ENCODE measurements around the gene CASZ1. TPM values are rescaled to one million over a fixed set of nuclear protein-coding genes. Genes with fewer than 3 reads are reported as not detected.

Gene CASZ1
- total RNA-seq, 1 experiment from 2014 or later: 12.6 TPM

DNA sequence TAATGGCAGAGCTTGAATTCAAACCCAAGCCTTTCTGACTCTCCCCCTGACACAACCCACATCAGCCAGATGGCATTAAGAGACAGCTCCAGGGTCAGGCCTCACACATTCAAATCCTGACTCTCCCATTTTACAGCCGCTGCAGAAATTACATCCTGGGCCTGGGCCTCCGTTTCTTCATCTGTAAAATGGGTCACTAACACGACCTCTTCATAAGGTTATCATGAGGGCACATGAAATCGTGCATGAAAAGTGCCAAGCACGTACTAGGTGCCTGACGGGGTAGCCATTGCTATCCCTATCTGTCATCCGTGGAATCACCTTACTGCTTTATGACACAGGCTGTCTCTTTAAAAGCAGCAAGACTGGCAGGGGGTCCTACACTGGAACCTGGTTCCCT lies 19.8 kb upstream of the CASZ1 start:
- no peak overlapping the region for H3K27ac Mint-ChIP-seq (ENCODE audit: unreplicated experiment)
- peaks cover 69% of the 10 kb centered on the region for H3K27me3 Mint-ChIP-seq (ENCODE audit: unreplicated experiment)
- no peaks in the 10 kb centered on the region for H3K9me3 Mint-ChIP-seq (ENCODE audit: low read depth, unreplicated experiment)
- BruUV-seq (replicated peaks): no TSS peak
- intact Hi-C loops (cut with micrococcal nuclease; ENCODE audit: unreplicated experiment): no loop called here
- CTCF ChIA-PET: interaction anchor here (0.6 kb wide), 1 partner anchor 1391 kb away, joined by 6 read pairs; no protein-coding TSS in a partner anchor
- TF ChIP-seq, protein P1, sequence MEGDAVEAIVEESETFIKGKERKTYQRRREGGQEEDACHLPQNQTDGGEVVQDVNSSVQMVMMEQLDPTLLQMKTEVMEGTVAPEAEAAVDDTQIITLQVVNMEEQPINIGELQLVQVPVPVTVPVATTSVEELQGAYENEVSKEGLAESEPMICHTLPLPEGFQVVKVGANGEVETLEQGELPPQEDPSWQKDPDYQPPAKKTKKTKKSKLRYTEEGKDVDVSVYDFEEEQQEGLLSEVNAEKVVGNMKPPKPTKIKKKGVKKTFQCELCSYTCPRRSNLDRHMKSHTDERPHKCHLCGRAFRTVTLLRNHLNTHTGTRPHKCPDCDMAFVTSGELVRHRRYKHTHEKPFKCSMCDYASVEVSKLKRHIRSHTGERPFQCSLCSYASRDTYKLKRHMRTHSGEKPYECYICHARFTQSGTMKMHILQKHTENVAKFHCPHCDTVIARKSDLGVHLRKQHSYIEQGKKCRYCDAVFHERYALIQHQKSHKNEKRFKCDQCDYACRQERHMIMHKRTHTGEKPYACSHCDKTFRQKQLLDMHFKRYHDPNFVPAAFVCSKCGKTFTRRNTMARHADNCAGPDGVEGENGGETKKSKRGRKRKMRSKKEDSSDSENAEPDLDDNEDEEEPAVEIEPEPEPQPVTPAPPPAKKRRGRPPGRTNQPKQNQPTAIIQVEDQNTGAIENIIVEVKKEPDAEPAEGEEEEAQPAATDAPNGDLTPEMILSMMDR (IDR thresholded peaks at IDR 0.05; ENCODE audit: unreplicated experiment): no peak
- H3K4me1 Mint-ChIP-seq (ENCODE audit: low read depth, unreplicated experiment): no peaks in the 10 kb centered on the region
- DNase-seq: no peak
- no peaks in the 10 kb centered on the region for H3K36me3 Mint-ChIP-seq (ENCODE audit: insufficient read depth, unreplicated experiment)
- no peak overlapping the region for H3K4me3 Mint-ChIP-seq (ENCODE audit: low read depth, unreplicated experiment)

DNA sequence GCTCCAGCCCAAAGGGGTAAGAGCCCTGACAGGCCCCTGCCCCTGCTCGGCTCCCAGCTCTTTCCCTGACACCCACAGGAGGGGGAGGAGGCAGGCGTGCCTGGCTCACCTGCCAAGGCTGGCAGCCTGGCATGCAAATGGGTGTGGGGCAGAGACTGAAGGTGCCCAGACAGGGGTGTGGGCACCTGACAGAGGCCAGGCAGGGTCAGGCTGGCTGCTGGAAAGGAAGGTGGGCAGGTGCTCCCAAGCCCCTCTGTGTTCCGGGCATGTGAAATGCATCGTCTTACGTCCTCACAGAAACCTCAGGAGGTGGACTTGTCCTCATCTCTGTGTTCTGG lies 19.4 kb upstream of the CASZ1 start:
- H3K4me3 Mint-ChIP-seq (ENCODE audit: low read depth, unreplicated experiment): no peak overlapping the region
- DNase-seq: no peak

DNA sequence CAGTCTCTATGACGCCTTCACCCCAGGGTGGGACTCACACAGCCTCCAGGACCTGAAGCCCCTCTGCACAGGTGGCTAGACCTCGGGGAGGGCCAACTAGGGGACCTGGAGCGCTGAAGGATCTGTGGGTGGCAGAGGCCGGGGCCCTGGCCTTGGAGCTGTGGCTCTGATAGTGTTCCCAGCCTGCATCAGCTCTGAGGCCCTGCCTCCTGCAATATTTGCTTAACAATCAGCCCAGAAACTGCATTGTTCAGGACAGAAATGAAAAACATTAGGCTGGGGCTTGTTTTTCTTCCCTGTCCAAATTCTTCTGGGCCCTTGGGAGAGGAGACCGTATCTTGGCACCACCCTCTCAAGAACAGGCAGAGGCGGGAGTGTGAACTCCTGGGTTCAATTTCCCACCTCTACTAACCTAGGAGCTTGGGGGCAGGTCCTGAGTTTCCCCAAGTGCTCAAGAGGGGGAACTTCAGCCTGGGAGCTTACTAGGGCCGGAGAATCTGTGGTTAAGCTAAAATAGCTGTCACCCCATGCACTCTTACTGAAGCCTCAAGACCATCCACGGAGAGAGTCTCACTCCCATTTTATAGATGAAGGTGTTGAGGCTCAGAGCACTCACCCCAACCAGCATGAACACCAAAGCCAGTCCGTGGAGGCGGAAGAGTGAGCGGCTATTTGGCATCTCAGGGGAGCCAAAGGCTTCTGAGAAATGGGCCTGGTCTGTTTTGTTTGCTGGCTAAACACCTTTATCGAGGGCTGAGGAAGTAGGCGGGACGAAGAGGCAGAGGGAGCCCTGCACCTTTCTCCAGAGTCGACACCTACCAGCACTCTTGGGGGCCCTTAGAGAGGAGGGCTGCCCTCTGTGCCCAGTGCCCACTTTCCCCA lies 18.8 kb upstream of the CASZ1 start:
- H3K27me3 Mint-ChIP-seq (ENCODE audit: unreplicated experiment): peaks cover 75% of the 10 kb centered on the region
- TF ChIP-seq, protein P1 (IDR thresholded peaks at IDR 0.05; ENCODE audit: unreplicated experiment): no peak
- no peaks in the 10 kb centered on the region for H3K9me3 Mint-ChIP-seq (ENCODE audit: low read depth, unreplicated experiment)
- H3K36me3 Mint-ChIP-seq (ENCODE audit: insufficient read depth, unreplicated experiment): no peaks in the 10 kb centered on the region
- H3K4me1 Mint-ChIP-seq (ENCODE audit: low read depth, unreplicated experiment): no peaks in the 10 kb centered on the region
- no peak for DNase-seq
- no peak overlapping the region for H3K4me3 Mint-ChIP-seq (ENCODE audit: low read depth, unreplicated experiment)
- no TSS peak for BruUV-seq (replicated peaks)
- intact Hi-C loops (cut with micrococcal nuclease; ENCODE audit: unreplicated experiment): no loop called here
- CTCF ChIA-PET: interaction anchor here (0.6 kb wide), 1 partner anchor 1390 kb away, joined by 6 read pairs; no protein-coding TSS in a partner anchor
- no peak overlapping the region for H3K27ac Mint-ChIP-seq (ENCODE audit: unreplicated experiment)

More for the DNA sequence above, 19.4 kb upstream of the CASZ1 start:
- CTCF ChIA-PET: interaction anchor here (0.6 kb wide), 1 partner anchor 1391 kb away, joined by 6 read pairs; no protein-coding TSS in a partner anchor
- TF ChIP-seq, protein P1 (IDR thresholded peaks at IDR 0.05; ENCODE audit: unreplicated experiment): no peak
- H3K4me1 Mint-ChIP-seq (ENCODE audit: low read depth, unreplicated experiment): no peaks in the 10 kb centered on the region
- no peaks in the 10 kb centered on the region for H3K9me3 Mint-ChIP-seq (ENCODE audit: low read depth, unreplicated experiment)
- H3K27ac Mint-ChIP-seq (ENCODE audit: unreplicated experiment): no peak overlapping the region
- BruUV-seq (replicated peaks): no TSS peak
- H3K36me3 Mint-ChIP-seq (ENCODE audit: insufficient read depth, unreplicated experiment): no peaks in the 10 kb centered on the region
- H3K27me3 Mint-ChIP-seq (ENCODE audit: unreplicated experiment): peaks cover 69% of the 10 kb centered on the region
- intact Hi-C loops (cut with micrococcal nuclease; ENCODE audit: unreplicated experiment): no loop called here

DNA sequence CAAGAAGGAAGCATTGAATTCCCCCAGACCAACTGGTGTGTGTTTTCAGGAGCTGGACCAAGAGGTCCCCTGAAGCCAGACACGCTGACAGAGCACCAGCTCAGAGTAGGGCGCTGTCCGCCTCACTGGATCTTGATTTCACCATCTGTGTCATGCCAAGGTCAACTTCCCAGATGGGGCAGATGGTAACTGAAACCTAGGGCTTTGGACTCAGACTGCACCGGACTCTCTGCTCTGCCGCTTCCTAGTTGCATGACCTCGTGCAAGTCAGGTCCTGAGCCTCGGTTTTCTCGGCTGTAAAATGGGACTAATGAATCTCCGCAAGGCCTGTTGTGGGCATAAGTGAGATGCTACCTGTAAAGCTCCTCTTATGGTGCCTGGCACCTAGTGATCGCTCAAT lies 17.9 kb upstream of the CASZ1 start:
- no TSS peak for BruUV-seq (replicated peaks)
- H3K36me3 Mint-ChIP-seq (ENCODE audit: insufficient read depth, unreplicated experiment): no peaks in the 10 kb centered on the region
- TF ChIP-seq, protein P1 (IDR thresholded peaks at IDR 0.05; ENCODE audit: unreplicated experiment): no peak
- no peak overlapping the region for H3K27ac Mint-ChIP-seq (ENCODE audit: unreplicated experiment)
- H3K4me3 Mint-ChIP-seq (ENCODE audit: low read depth, unreplicated experiment): no peak overlapping the region
- H3K9me3 Mint-ChIP-seq (ENCODE audit: low read depth, unreplicated experiment): no peaks in the 10 kb centered on the region
- CTCF ChIA-PET: no interaction called here
- H3K4me1 Mint-ChIP-seq (ENCODE audit: low read depth, unreplicated experiment): no peaks in the 10 kb centered on the region
- intact Hi-C loops (cut with micrococcal nuclease; ENCODE audit: unreplicated experiment): no loop called here
- H3K27me3 Mint-ChIP-seq (ENCODE audit: unreplicated experiment): peaks cover 79% of the 10 kb centered on the region
- DNase-seq: no peak
